SK-N-SH treated with all-trans-retinoic acid at 6 μM for 48 hours (cell line): ENCODE measurements around the gene ATOH7.

Experiments
- ARNTL ChIP-seq: fragments of 450-650 bp; formaldehyde crosslinking; IDR thresholded peaks from 2 replicates; pipeline ENCODE4 v1.5.0; 2020; ENCODE audit warnings: low read depth, mild to moderate bottlenecking, moderate library complexity, borderline replicate concordance
- CREB5 ChIP-seq: fragments of 250-450 bp; sonication (Bioruptor Pico); IDR thresholded peaks from 2 replicates; pipeline ENCODE4 v1.5.1; 2020; ENCODE audit warnings: low read depth, mild to moderate bottlenecking, moderate library complexity
- CSDC2 ChIP-seq: fragments of 250-450 bp; sonication (Bioruptor Pico); IDR thresholded peaks from 2 replicates; pipeline ENCODE4 v1.5.0; 2020; ENCODE audit warnings: mild to moderate bottlenecking, moderate library complexity
- CSRNP3 ChIP-seq: fragments of 250-450 bp; sonication (Bioruptor Pico); IDR thresholded peaks from 2 replicates; pipeline ENCODE4 v1.5.1; 2021; ENCODE audit warnings: mild to moderate bottlenecking, moderate library complexity
- OSR1 ChIP-seq: fragments of 250-450 bp; sonication (Bioruptor Pico); IDR thresholded peaks from 2 replicates; pipeline ENCODE4 v1.8.0; 2022; ENCODE audit warnings: moderate library complexity, mild to moderate bottlenecking, inconsistent platforms
- RARB ChIP-seq: fragments of 250-450 bp; sonication (Bioruptor Pico); IDR thresholded peaks from 2 replicates; pipeline ENCODE4 v1.8.0; 2021; ENCODE audit warnings: mild to moderate bottlenecking, moderate library complexity
- SNAI2 ChIP-seq: fragments of 250-450 bp; sonication (Bioruptor Pico); IDR thresholded peaks from 2 replicates; pipeline ENCODE4 v1.5.0; 2020; ENCODE audit warnings: mild to moderate bottlenecking, moderate library complexity
- ZFP30 ChIP-seq: fragments of 450-650 bp; formaldehyde crosslinking; IDR thresholded peaks from 2 replicates; pipeline ENCODE4 v1.5.0; 2022; ENCODE audit warnings: mild to moderate bottlenecking, moderate library complexity
- ZNF70 ChIP-seq: fragments of 450-650 bp; formaldehyde crosslinking; IDR thresholded peaks from 2 replicates; pipeline ENCODE4 v1.5.0; 2020; ENCODE audit warnings: mild to moderate bottlenecking, moderate library complexity
- ZNF8 ChIP-seq: fragments of 450-650 bp; formaldehyde crosslinking; IDR thresholded peaks from 2 replicates; pipeline ENCODE4 v1.5.0; 2020; ENCODE audit warnings: mild to moderate bottlenecking, moderate library complexity

GRCh38 chr10:68261132-68261856 is 29.4 kb upstream of the ATOH7 start:
- TF ChIP-seq OSR1 (CRISPR knock-in tag) (no peak), ZNF8 (CRISPR knock-in tag) (no peak), SNAI2 (CRISPR knock-in tag) (no peak), ZNF70 (CRISPR knock-in tag) (no peak), RARB (CRISPR knock-in tag) (no peak), CREB5 (CRISPR knock-in tag) (no peak), CSRNP3 (CRISPR knock-in tag) (no peak), ARNTL (CRISPR knock-in tag) (no peak), ZFP30 (no peak), CSDC2 (no peak)
